ENCODE results near the gene CLDN3. TPM values are rescaled to one million over a fixed set of nuclear protein-coding genes. Genes with fewer than 3 reads are reported as not detected.
A peak's percentile ranks its signal among the peaks of the same experiment; 100 is the strongest.
"Not testable (repeated sequence)": the region's sequence is repeated elsewhere in the genome, so short reads cannot be mapped to it uniquely, and the experiment has no call there.

Gene CLDN3
- total RNA-seq, 1 donor = not detected

DNA sequence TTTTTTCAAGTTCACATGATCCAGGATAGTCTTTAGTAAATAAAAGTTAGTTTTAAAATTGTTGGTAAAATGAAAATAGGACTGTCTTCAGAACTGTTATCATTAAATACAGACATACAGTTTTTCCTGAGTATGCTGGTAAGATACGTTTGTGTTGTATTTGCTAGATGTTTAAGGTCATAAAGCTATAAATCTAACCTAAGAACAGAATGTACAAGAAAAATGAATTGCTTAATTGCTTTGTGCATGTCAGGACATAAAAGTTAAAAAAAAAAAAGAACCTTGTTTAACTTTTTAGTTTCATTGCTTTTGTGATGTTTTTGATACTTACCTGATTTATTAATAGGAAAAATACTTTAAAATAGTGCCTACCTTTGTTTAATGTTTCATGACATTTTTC, 31.5 kb upstream of the CLDN3 start:
- no peaks in the 10 kb centered on the region for H4K20me1 ChIP-seq (ENCODE audit: insufficient read depth, low read length)
- H3K27me3 ChIP-seq (ENCODE audit: insufficient read depth, low read length) = no peaks in the 10 kb centered on the region
- no peak for DNase-seq (ENCODE audit: insufficient read length, low spot score, missing footprints)
- TF ChIP-seq, protein P1, sequence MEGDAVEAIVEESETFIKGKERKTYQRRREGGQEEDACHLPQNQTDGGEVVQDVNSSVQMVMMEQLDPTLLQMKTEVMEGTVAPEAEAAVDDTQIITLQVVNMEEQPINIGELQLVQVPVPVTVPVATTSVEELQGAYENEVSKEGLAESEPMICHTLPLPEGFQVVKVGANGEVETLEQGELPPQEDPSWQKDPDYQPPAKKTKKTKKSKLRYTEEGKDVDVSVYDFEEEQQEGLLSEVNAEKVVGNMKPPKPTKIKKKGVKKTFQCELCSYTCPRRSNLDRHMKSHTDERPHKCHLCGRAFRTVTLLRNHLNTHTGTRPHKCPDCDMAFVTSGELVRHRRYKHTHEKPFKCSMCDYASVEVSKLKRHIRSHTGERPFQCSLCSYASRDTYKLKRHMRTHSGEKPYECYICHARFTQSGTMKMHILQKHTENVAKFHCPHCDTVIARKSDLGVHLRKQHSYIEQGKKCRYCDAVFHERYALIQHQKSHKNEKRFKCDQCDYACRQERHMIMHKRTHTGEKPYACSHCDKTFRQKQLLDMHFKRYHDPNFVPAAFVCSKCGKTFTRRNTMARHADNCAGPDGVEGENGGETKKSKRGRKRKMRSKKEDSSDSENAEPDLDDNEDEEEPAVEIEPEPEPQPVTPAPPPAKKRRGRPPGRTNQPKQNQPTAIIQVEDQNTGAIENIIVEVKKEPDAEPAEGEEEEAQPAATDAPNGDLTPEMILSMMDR (IDR thresholded peaks at IDR 0.05; ENCODE audit: extremely low read depth, low read depth, low read length) = no peak
- H3K79me2 ChIP-seq (ENCODE audit: insufficient read depth, low read length) = no peaks in the 10 kb centered on the region
- H2AFZ ChIP-seq (ENCODE audit: low read length) = no peak overlapping the region
- H3K4me2 ChIP-seq (ENCODE audit: insufficient read depth, low read length) = no peak overlapping the region
- H3K9me3 ChIP-seq (ENCODE audit: low read depth, low read length) = no peaks in the 10 kb centered on the region
- no peaks in the 10 kb centered on the region for H3K36me3 ChIP-seq (ENCODE audit: insufficient read depth, low read length)
- H3K27ac ChIP-seq (ENCODE audit: low read depth, low read length) = no peak overlapping the region
- H3K4me3 ChIP-seq (ENCODE audit: insufficient read depth, low read length) = no peak overlapping the region
- no peaks in the 10 kb centered on the region for H3K4me1 ChIP-seq (ENCODE audit: insufficient read depth, low read length)

- Histone ChIP-seq H3K27me3 (ENCODE audit: insufficient read depth, low read length) (no peaks in the 10 kb centered on the region), H3K36me3 (ENCODE audit: insufficient read depth, low read length) (no peaks in the 10 kb centered on the region), H3K27ac (ENCODE audit: low read depth, low read length) (no peak overlapping the region), H3K4me1 (ENCODE audit: insufficient read depth, low read length) (no peaks in the 10 kb centered on the region), H2AFZ (ENCODE audit: low read length) (no peak overlapping the region), H3K4me3 (ENCODE audit: insufficient read depth, low read length) (no peak overlapping the region), H4K20me1 (ENCODE audit: insufficient read depth, low read length) (no peaks in the 10 kb centered on the region), H3K79me2 (ENCODE audit: insufficient read depth, low read length) (no peaks in the 10 kb centered on the region), H3K9me3 (ENCODE audit: low read depth, low read length) (no peaks in the 10 kb centered on the region), H3K4me2 (ENCODE audit: insufficient read depth, low read length) (no peak overlapping the region)
- TF ChIP-seq, protein P1 (IDR thresholded peaks at IDR 0.05; ENCODE audit: extremely low read depth, low read depth, low read length) = no peak
- DNase-seq (ENCODE audit: insufficient read length, low spot score, missing footprints) = peak; percentile 36
Measured at GRCh38 chr7:73799282-73800141, 29.4 kb upstream of the CLDN3 start.

GRCh38 chr7:73797176-73797575, 27.1 kb upstream of the CLDN3 start:
- not testable (repeated sequence) for H3K4me1 ChIP-seq (ENCODE audit: insufficient read depth, low read length)

GRCh38 chr7:73796656-73797055, 26.6 kb upstream of the CLDN3 start:
- not testable (repeated sequence) for H3K36me3 ChIP-seq (ENCODE audit: insufficient read depth, low read length); H3K79me2 ChIP-seq (ENCODE audit: insufficient read depth, low read length); H4K20me1 ChIP-seq (ENCODE audit: insufficient read depth, low read length); H3K4me1 ChIP-seq (ENCODE audit: insufficient read depth, low read length); H3K27ac ChIP-seq (ENCODE audit: low read depth, low read length); H3K27me3 ChIP-seq (ENCODE audit: insufficient read depth, low read length); H3K9me3 ChIP-seq (ENCODE audit: low read depth, low read length); H3K4me3 ChIP-seq (ENCODE audit: insufficient read depth, low read length); H2AFZ ChIP-seq (ENCODE audit: low read length); DNase-seq (ENCODE audit: insufficient read length, low spot score, missing footprints); H3K4me2 ChIP-seq (ENCODE audit: insufficient read depth, low read length)

More at GRCh38 chr7:73797176-73797575, 27.1 kb upstream of the CLDN3 start:
- H3K79me2 ChIP-seq (ENCODE audit: insufficient read depth, low read length); H3K4me3 ChIP-seq (ENCODE audit: insufficient read depth, low read length); H2AFZ ChIP-seq (ENCODE audit: low read length); H3K27ac ChIP-seq (ENCODE audit: low read depth, low read length); H3K27me3 ChIP-seq (ENCODE audit: insufficient read depth, low read length); H3K4me2 ChIP-seq (ENCODE audit: insufficient read depth, low read length); H3K36me3 ChIP-seq (ENCODE audit: insufficient read depth, low read length); H4K20me1 ChIP-seq (ENCODE audit: insufficient read depth, low read length); DNase-seq (ENCODE audit: insufficient read length, low spot score, missing footprints); H3K9me3 ChIP-seq (ENCODE audit: low read depth, low read length): not testable (repeated sequence)

GRCh38 chr7:73795188-73795587, 25.1 kb upstream of the CLDN3 start:
- not testable (repeated sequence) for H3K27ac ChIP-seq (ENCODE audit: low read depth, low read length); H3K4me2 ChIP-seq (ENCODE audit: insufficient read depth, low read length); H4K20me1 ChIP-seq (ENCODE audit: insufficient read depth, low read length); H3K36me3 ChIP-seq (ENCODE audit: insufficient read depth, low read length); H3K4me1 ChIP-seq (ENCODE audit: insufficient read depth, low read length); DNase-seq (ENCODE audit: insufficient read length, low spot score, missing footprints); H3K9me3 ChIP-seq (ENCODE audit: low read depth, low read length); H3K79me2 ChIP-seq (ENCODE audit: insufficient read depth, low read length); H3K4me3 ChIP-seq (ENCODE audit: insufficient read depth, low read length); H2AFZ ChIP-seq (ENCODE audit: low read length); H3K27me3 ChIP-seq (ENCODE audit: insufficient read depth, low read length)

DNA sequence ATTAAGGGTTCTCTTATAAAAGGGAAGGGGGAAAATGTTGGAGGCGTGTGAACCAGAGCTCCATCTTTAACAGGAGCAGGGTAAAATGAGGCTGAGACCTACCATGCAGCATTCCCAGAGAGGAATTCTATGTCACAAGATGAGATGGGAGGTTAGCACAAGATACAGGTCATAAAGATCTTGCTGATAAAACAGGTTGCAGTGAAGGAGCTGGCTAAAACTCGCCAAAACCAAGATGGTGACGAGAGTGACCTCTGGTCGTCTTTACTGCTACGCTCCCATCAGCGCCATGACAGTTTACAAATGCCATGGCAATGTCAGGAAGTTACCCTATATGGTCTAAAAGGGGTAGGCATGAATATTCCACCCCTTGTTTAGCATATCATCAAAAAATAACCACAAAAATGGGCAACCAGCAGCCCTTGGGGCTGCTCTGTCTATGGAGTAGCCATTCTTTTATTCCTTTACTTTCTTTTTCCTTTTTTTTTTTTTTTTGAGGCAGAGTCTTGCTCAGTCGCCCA, 21.2 kb upstream of the CLDN3 start:
- H3K27me3 ChIP-seq (ENCODE audit: insufficient read depth, low read length); H3K4me3 ChIP-seq (ENCODE audit: insufficient read depth, low read length); DNase-seq (ENCODE audit: insufficient read length, low spot score, missing footprints); H3K27ac ChIP-seq (ENCODE audit: low read depth, low read length); H3K79me2 ChIP-seq (ENCODE audit: insufficient read depth, low read length); H2AFZ ChIP-seq (ENCODE audit: low read length); H3K36me3 ChIP-seq (ENCODE audit: insufficient read depth, low read length); H3K4me1 ChIP-seq (ENCODE audit: insufficient read depth, low read length); H3K4me2 ChIP-seq (ENCODE audit: insufficient read depth, low read length); H4K20me1 ChIP-seq (ENCODE audit: insufficient read depth, low read length); H3K9me3 ChIP-seq (ENCODE audit: low read depth, low read length): not testable (repeated sequence)

Measured in osteoblast (primary cell).